Kidney (tissue), 14 donors: ENCODE data around the gene SYNE3. TPM values are rescaled to one million over a fixed set of nuclear protein-coding genes. Genes with fewer than 3 reads are reported as not detected.

Experiments used
- DNase-seq, 5 donors: peaks; one replicate each; pipeline ENCODE4 v3.0.0-alpha.2; 2013 to 2020
- FAIRE-seq: peaks from 2 replicates; lab custom pipeline; 2012; peaks lifted over from hg19 to GRCh38; lab: Jason Lieb, UNC
- H3K27ac ChIP-seq, 2 donors: one replicate each; pipeline ENCODE4 v1.7.0; 2013; ENCODE audit warnings: low read depth in 2 of 2, low read length in 2 of 2, inconsistent platforms in 1 of 2
- H3K27me3 ChIP-seq: one replicate; pipeline ENCODE4 v1.7.1; 2013; ENCODE audit warnings: low read length, inconsistent platforms; ENCODE audit not compliant: control insufficient read depth, insufficient read depth
- H3K36me3 ChIP-seq, 3 donors: one replicate each; pipeline versions ENCODE4 v1.7.0 to v1.7.1; 2013; ENCODE audit warnings: low read length in 3 of 3, control low read depth in 1 of 3, inconsistent platforms in 1 of 3; ENCODE audit not compliant: insufficient read depth in 3 of 3, control insufficient read depth in 2 of 3
- H3K4me1 ChIP-seq, 3 donors: one replicate each; pipeline versions ENCODE4 v1.7.0 to v1.7.1; 2013; ENCODE audit warnings: low read length in 3 of 3, inconsistent platforms in 1 of 3, low read depth in 1 of 3; ENCODE audit not compliant: control insufficient read depth in 2 of 3, insufficient read depth in 2 of 3
- H3K4me3 ChIP-seq, 3 donors: one replicate each; pipeline versions ENCODE4 v1.7.0 to v1.8.1; 2013; ENCODE audit warnings: low read length in 3 of 3, control low read depth in 1 of 3, inconsistent platforms in 1 of 3
- H3K9ac ChIP-seq, 3 donors: one replicate each; pipeline versions ENCODE4 v1.7.0 to v1.7.1; 2013; ENCODE audit warnings: low read length in 3 of 3, control low read depth in 1 of 3, inconsistent platforms in 1 of 3
- H3K9me3 ChIP-seq, 3 donors: one replicate each; pipeline versions ENCODE4 v1.7.0 to v1.7.1; 2013; ENCODE audit warnings: low read length in 3 of 3, control low read depth in 1 of 3, inconsistent platforms in 1 of 3; ENCODE audit not compliant: control insufficient read depth in 2 of 3, insufficient read depth in 1 of 3
- intact Hi-C: fragments of 100-400 bp; cut with DNase I; formaldehyde crosslinking; loops from one replicate; pipeline ENCODE4 v1.11.1; 2022
- polyA plus RNA-seq: library from polyadenylated mRNA; stranded (reverse); fragments of 350-450 nt; fragmentation: Illumina TruSeq; extraction: RNeasy Lipid Tissue Mini Kit (QIAGEN cat#74804); gene quantifications from one replicate; pipeline ENCODE4 v1.2.3, GENCODE V29; 2014; ENCODE audit warnings: low read depth, low replicate concordance; ENCODE audit not compliant: insufficient read depth
- total RNA-seq: library from RNA; stranded (reverse); fragmentation: NEBNext Ultra II Directional; extraction: Animal tissue kit (Norgen Biotek cat#: 25700); gene quantifications from one replicate; pipeline ENCODE4 v1.2.1, GENCODE V29; 2021
- TF ChIP-seq, protein P1 (sequence below): IDR thresholded peaks from 3 replicates; pipeline ENCODE4 v1.5.1; 2012; ENCODE audit warnings: mild to moderate bottlenecking, moderate library complexity, borderline replicate concordance; ENCODE audit not compliant: insufficient read depth; ENCODE audit errors: extremely low read depth
- donor health status: control.
- donor health status: control.
- donor health status: control.
- donor health status: control.
- donor health status: control.
- donor health status: DM: yes; HTN: yes; CAD: no.
- donor health status: Normal renal cell carcinoma (clear cell type).

Gene SYNE3
- total and polyA plus RNA-seq, 2 donors from 2014 or later: 0.54 to 18.5 TPM

DNA sequence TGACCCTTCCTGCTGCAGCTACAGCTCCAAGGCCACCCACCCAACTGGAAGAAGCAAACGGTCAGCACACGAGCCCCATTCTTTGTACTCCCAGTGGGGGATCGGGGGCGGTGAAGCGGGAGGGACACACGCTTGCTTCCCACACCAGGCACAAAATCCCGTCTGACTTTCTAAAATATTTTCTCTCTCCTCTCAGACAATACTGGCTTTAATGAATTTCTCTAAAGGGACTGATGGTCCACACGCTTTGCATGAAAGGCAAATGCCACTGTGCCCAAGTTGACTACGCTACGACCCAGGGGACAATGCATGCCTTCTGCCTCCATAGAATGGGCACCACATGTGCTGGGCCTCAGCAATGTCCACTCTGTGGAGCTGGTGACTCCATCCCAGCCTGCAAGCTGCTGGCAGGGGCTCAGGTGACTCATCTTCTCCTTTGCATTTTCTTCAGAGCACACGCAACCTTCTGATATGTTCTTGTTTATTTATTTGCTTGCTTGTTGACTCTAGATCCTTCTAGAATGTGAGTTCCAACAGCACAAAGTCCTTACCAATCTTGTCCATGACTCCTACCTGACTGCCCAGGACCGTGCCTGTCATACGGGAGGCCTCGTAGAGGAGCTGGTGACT lies 15.6 kb downstream of the SYNE3 start:
- Histone ChIP-seq H3K9me3 (no peaks in the 10 kb centered on the region), H3K36me3 (no peaks in the 10 kb centered on the region), H3K9ac (no peak overlapping the region), H3K27me3 (no peaks in the 10 kb centered on the region), H3K4me3 (no peak overlapping the region), H3K27ac (no peak overlapping the region), H3K4me1 (peaks cover 0 to 11% (median 2%) of the 10 kb centered on the region in 3 donors)
- FAIRE-seq: no peak
- DNase-seq: no peak
- TF ChIP-seq, protein P1, sequence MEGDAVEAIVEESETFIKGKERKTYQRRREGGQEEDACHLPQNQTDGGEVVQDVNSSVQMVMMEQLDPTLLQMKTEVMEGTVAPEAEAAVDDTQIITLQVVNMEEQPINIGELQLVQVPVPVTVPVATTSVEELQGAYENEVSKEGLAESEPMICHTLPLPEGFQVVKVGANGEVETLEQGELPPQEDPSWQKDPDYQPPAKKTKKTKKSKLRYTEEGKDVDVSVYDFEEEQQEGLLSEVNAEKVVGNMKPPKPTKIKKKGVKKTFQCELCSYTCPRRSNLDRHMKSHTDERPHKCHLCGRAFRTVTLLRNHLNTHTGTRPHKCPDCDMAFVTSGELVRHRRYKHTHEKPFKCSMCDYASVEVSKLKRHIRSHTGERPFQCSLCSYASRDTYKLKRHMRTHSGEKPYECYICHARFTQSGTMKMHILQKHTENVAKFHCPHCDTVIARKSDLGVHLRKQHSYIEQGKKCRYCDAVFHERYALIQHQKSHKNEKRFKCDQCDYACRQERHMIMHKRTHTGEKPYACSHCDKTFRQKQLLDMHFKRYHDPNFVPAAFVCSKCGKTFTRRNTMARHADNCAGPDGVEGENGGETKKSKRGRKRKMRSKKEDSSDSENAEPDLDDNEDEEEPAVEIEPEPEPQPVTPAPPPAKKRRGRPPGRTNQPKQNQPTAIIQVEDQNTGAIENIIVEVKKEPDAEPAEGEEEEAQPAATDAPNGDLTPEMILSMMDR: no peak
- intact Hi-C loops: no loop called here

DNA sequence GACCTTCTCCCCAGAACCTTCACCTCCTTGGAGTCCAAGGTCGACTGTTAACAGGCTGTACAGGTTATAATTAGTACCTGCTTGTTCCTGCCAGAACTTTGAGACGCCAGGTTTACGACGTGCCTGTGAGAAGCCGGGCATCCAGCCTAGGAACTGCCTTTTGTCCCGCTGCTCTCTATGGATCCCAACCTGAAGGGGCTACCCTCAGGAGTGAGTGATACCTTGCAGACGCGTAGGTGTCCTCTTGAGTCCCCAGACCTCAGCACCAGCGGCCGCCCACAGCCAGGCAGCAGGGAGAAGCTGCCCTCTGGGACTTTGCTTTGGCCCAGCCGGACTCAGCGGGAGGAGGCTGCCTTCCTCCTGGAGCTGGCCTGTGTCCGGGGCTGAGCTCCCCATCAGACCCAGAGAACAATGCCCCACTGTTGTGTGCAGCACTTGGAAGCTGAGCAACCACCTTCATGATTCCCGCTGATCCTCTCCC lies 16.2 kb downstream of the SYNE3 start:
- FAIRE-seq (no peak), DNase-seq (no peak)
- H3K27ac ChIP-seq: no peak overlapping the region
- intact Hi-C loops: no loop called here
- TF ChIP-seq, protein P1: no peak
- H3K4me3 ChIP-seq: no peak overlapping the region
- no peaks in the 10 kb centered on the region for H3K36me3 ChIP-seq
- no peaks in the 10 kb centered on the region for H3K27me3 ChIP-seq
- peaks cover 0 to 13% (median 2%) of the 10 kb centered on the region in 3 donors for H3K4me1 ChIP-seq
- H3K9ac ChIP-seq: no peak overlapping the region
- H3K9me3 ChIP-seq: no peaks in the 10 kb centered on the region

DNA sequence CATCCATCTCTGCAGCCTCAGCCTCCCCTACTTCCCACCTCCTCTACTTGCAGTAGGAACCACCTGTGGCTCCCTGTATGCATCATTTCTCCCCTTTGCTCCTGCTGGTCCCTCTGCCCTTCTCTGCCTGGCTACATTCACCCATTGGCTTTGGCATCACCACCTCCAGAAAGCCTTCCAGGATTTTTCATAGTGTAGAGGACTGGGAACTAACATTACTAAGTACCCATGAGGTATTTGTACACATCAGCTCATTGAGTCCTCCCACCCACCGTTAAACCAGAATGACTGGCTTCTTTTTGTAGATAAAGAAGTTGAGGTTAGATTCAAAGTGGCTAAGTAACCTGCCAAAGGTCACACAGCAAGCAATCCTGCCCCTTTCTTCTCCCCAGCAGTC lies 17.1 kb downstream of the SYNE3 start:
- Histone ChIP-seq H3K36me3 (no peaks in the 10 kb centered on the region), H3K4me3 (no peak overlapping the region), H3K4me1 (peaks cover 0 to 13% (median 2%) of the 10 kb centered on the region in 3 donors), H3K27me3 (no peaks in the 10 kb centered on the region), H3K9ac (no peak overlapping the region), H3K9me3 (no peaks in the 10 kb centered on the region), H3K27ac (no peak overlapping the region)
- no peak for FAIRE-seq
- TF ChIP-seq, protein P1: no peak
- DNase-seq: no peak
- intact Hi-C loops: no loop called here
